Measurements from ENCODE around the gene CREB5. TPM values are rescaled to one million over a fixed set of nuclear protein-coding genes. Genes with fewer than 3 reads are reported as not detected.

The CREB5 gene
- total and polyA plus RNA-seq, 11 donors = 7.6 to 38.7 (median 15.2) TPM

DNA sequence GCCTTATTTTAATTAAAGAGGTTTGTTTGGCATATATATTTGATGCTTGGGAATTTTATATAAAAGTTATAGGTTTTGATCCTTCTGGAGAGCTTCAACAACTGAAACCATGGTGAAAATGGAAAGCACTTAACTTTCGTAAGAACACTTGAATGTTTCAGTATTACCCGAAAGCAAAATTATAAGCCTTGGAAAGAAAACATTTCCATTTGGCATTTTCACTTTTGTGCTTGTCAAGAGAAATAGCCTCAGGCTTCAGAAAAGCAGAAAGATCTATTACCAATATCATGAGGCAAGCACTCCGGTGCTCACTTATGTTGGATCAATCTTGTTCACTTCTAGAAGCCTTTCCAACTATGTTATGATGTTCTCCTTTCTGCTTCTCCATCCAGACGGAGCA lies 289.9 kb downstream of the CREB5 start:
- intact Hi-C loops (cut with DNase I) = no loop called here

DNA sequence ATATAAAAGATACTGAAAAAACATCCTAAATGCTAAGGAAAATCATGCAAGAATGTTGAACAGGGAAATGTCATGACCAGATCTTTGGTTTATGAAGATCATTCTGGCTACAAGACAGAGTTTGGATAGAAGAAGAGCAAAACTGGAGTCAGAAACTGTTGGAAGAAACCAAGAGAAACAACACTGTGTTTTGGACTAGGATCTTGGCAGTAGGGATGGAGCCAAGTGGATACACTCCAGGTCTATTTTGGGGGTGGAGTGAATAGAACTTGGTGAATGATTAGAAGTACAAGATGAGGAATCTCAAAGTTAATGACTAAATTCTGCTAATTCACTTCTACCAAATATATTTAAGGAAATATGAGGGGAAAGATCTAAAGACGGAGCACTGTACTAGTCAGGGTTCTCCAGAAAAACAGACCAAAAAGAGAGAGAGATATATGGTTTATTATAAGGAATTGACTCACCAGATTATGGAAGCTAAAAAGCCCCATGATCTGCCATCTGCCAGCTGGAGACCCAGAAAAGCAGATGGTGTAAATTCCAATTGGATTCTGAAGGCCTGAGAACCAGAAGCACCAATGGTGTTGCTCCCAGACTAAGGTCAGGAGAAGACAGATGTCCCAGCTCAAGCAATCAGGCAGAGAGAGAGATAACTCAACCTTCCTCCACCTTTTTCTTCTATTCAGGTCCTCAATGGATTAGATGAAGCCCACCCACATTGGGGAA lies 290.9 kb downstream of the CREB5 start:
- Histone ChIP-seq H3K27me3 (no peaks in the 10 kb centered on the region), H3K9me3 (no peaks in the 10 kb centered on the region), H3K27ac (peak overlapping the region in 1 of 12 donors; percentile 6), H3K4me3 (no peak overlapping the region), H3K4me1 (peaks cover 0 to 68% (median 49%) of the 10 kb centered on the region in 12 donors), H3K36me3 (no peaks in the 10 kb centered on the region)
- intact Hi-C loops (cut with DNase I) = no loop called here
- WGBS, 4 donors = 84 to 92% (median 88%) methylated on average over 1 of the region's 1 CpG
- ATAC-seq (peak in 3 of 4 donors; percentile 48 to 65 (median 56)), DNase-seq (no peak)
- no peak for TF ChIP-seq POLR2A (IDR thresholded peaks at IDR 0.05)
- TF ChIP-seq, protein P1, sequence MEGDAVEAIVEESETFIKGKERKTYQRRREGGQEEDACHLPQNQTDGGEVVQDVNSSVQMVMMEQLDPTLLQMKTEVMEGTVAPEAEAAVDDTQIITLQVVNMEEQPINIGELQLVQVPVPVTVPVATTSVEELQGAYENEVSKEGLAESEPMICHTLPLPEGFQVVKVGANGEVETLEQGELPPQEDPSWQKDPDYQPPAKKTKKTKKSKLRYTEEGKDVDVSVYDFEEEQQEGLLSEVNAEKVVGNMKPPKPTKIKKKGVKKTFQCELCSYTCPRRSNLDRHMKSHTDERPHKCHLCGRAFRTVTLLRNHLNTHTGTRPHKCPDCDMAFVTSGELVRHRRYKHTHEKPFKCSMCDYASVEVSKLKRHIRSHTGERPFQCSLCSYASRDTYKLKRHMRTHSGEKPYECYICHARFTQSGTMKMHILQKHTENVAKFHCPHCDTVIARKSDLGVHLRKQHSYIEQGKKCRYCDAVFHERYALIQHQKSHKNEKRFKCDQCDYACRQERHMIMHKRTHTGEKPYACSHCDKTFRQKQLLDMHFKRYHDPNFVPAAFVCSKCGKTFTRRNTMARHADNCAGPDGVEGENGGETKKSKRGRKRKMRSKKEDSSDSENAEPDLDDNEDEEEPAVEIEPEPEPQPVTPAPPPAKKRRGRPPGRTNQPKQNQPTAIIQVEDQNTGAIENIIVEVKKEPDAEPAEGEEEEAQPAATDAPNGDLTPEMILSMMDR (IDR thresholded peaks at IDR 0.05) = no peak

More for the DNA sequence above, 289.9 kb downstream of the CREB5 start:
- H3K36me3 ChIP-seq = no peaks in the 10 kb centered on the region
- no peaks in the 10 kb centered on the region for H3K27me3 ChIP-seq
- no peaks in the 10 kb centered on the region for H3K9me3 ChIP-seq
- H3K4me3 ChIP-seq = no peak overlapping the region
- peaks cover 0 to 61% (median 43%) of the 10 kb centered on the region in 12 donors for H3K4me1 ChIP-seq
- no peak for ATAC-seq
- DNase-seq = no peak
- 88 to 95% (median 91%) methylated on average over 4 of the region's 4 CpGs for WGBS, 4 donors
- no peak overlapping the region for H3K27ac ChIP-seq
- TF ChIP-seq, protein P1 (IDR thresholded peaks at IDR 0.05) = no peak
- no peak for TF ChIP-seq POLR2A (IDR thresholded peaks at IDR 0.05)

DNA sequence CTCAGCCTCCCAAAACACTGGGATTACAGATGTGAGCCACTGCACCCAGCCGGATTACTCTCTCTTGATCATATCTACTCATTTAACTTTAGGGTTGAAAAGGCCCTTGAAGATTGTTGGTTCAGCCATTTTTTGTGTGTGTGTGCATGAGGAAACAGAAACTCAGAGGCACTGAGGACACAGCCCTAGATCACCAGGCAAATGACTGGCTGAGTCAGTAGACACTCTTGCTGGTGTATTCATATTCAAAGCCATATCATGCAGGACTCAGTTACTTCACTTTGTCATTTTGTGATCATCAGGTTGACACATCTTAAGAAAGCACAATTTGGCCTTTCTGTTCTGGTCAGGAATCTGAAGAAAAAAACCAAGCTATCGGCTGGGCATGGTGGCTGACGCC lies 292.4 kb downstream of the CREB5 start:
- intact Hi-C loops (cut with DNase I) = no loop called here
- DNase-seq (no peak), ATAC-seq (no peak)
- Histone ChIP-seq H3K9me3 (no peaks in the 10 kb centered on the region), H3K27me3 (no peaks in the 10 kb centered on the region), H3K36me3 (no peaks in the 10 kb centered on the region), H3K4me1 (peaks cover 0 to 60% (median 39%) of the 10 kb centered on the region in 12 donors), H3K4me3 (no peak overlapping the region), H3K27ac (no peak overlapping the region)
- TF ChIP-seq, protein P1 (IDR thresholded peaks at IDR 0.05) = no peak
- TF ChIP-seq POLR2A (IDR thresholded peaks at IDR 0.05) = no peak
- 79 to 99% (median 92%) methylated on average over 3 of the region's 3 CpGs for WGBS, 4 donors

DNA sequence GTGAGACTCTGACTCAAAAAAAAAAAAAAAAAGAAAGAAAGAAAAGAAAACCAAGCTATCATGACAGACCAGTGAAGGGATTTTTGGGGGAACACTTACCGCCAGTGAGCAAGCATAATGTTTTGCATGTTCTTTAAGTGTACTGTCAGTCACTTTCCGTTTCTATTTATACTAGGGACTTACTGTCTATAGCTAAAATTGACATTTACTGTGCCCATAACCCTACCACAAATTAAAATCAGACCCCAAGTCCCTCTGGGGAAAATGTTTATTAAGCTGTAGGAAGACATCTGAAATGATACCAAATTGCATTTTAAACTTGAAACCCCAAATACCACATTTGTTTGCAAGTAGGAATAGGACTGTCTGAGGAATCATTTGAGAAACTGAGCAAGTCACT lies 293.0 kb downstream of the CREB5 start:
- no peak overlapping the region for H3K4me3 ChIP-seq
- peaks cover 0 to 53% (median 33%) of the 10 kb centered on the region in 12 donors for H3K4me1 ChIP-seq
- TF ChIP-seq, protein P1 (IDR thresholded peaks at IDR 0.05) = no peak
- no peak for TF ChIP-seq POLR2A (IDR thresholded peaks at IDR 0.05)
- intact Hi-C loops (cut with DNase I) = no loop called here
- H3K27ac ChIP-seq = no peak overlapping the region
- WGBS, 4 donors = 93 to 98% (median 95%) methylated on average over 2 of the region's 2 CpGs
- no peaks in the 10 kb centered on the region for H3K36me3 ChIP-seq
- no peak for DNase-seq
- ATAC-seq = no peak
- no peaks in the 10 kb centered on the region for H3K9me3 ChIP-seq
- no peaks in the 10 kb centered on the region for H3K27me3 ChIP-seq
